Keratinocyte (primary cell): ENCODE measurements around the gene VNN1. TPM values are rescaled to one million over a fixed set of nuclear protein-coding genes. Genes with fewer than 3 reads are reported as not detected.
"Not testable (repeated sequence)": the region's sequence is repeated elsewhere in the genome, so short reads cannot be mapped to it uniquely, and the experiment has no call there.

Source experiments
- DNase-seq: peaks from one replicate; pipeline ENCODE4 v3.0.0-alpha.2; 2011; ENCODE audit warnings: low read depth, missing footprints, low spot score
- FAIRE-seq: peaks from 2 replicates; lab custom pipeline; 2011; peaks lifted over from hg19 to GRCh38; lab: Jason Lieb, UNC
- H2AFZ ChIP-seq: 2 replicates; pipeline ENCODE4 v1.6.0; 2012; ENCODE audit warnings: low read length, control low read depth, inconsistent platforms; ENCODE audit not compliant: control insufficient read depth
- H3K27ac ChIP-seq: 2 replicates; pipeline ENCODE4 v1.5.1; 2011; ENCODE audit warnings: low read length; ENCODE audit not compliant: control insufficient read depth, insufficient read depth
- H3K27me3 ChIP-seq: 3 replicates; pipeline ENCODE4 v1.6.0; 2011; ENCODE audit warnings: low read length; ENCODE audit not compliant: control insufficient read depth, insufficient read depth; ENCODE audit errors: extremely low read depth
- H3K36me3 ChIP-seq, 2 experiments: 2 replicates in 1 of 2; 3 replicates in 1 of 2; pipeline ENCODE4 v1.5.1; 2011; ENCODE audit warnings: low read length in 2 of 2, mild to moderate bottlenecking in 1 of 2; ENCODE audit not compliant: control insufficient read depth in 2 of 2, insufficient read depth in 2 of 2; ENCODE audit errors: extremely low read depth in 1 of 2
- H3K4me1 ChIP-seq: 3 replicates; pipeline ENCODE4 v1.5.1; 2011; ENCODE audit warnings: low read length; ENCODE audit not compliant: control insufficient read depth, insufficient read depth; ENCODE audit errors: extremely low read depth
- H3K4me2 ChIP-seq: 3 replicates; pipeline ENCODE4 v1.6.0; 2011; ENCODE audit warnings: low read depth, low read length; ENCODE audit not compliant: control insufficient read depth, insufficient read depth; ENCODE audit errors: extremely low read depth
- H3K4me3 ChIP-seq, 3 experiments: fragments of 200-600 bp in 1 of 3; sonication (generic) in 1 of 3; 2 replicates in 2 of 3; 3 replicates in 1 of 3; pipeline ENCODE4 v1.5.1; 2011 to 2016; ENCODE audit warnings: low read length in 3 of 3, mild to moderate bottlenecking in 3 of 3, control low read depth in 2 of 3, inconsistent platforms in 1 of 3, low read depth in 1 of 3, mixed read lengths in 1 of 3, mixed run types in 1 of 3, moderate library complexity in 1 of 3; ENCODE audit not compliant: control insufficient read depth in 2 of 3, insufficient read depth in 2 of 3; ENCODE audit errors: extremely low read depth in 1 of 3
- H3K79me2 ChIP-seq: 2 replicates; pipeline ENCODE4 v1.6.0; 2012; ENCODE audit warnings: low read length; ENCODE audit not compliant: control insufficient read depth, insufficient read depth
- H3K9ac ChIP-seq: 3 replicates; pipeline ENCODE4 v1.6.0; 2011; ENCODE audit warnings: low read length; ENCODE audit not compliant: control insufficient read depth, insufficient read depth; ENCODE audit errors: extremely low read depth
- H3K9me1 ChIP-seq: 3 replicates; pipeline ENCODE4 v1.6.0; 2011; ENCODE audit warnings: low read length; ENCODE audit not compliant: control insufficient read depth, insufficient read depth; ENCODE audit errors: extremely low read depth
- H3K9me3 ChIP-seq: 2 replicates; pipeline ENCODE4 v1.5.1; 2012; ENCODE audit warnings: low read depth, low read length; ENCODE audit not compliant: control insufficient read depth
- H4K20me1 ChIP-seq: 3 replicates; pipeline ENCODE4 v1.6.0; 2011; ENCODE audit warnings: low read length; ENCODE audit not compliant: control insufficient read depth, insufficient read depth; ENCODE audit errors: extremely low read depth
- EZH2 ChIP-seq: IDR thresholded peaks from one replicate; pipeline ENCODE4 v1.6.1; 2012; ENCODE audit warnings: inconsistent platforms, mild to moderate bottlenecking, low read length, moderate library complexity
- dilution Hi-C: fragments of 300-500 bp; cut with MboI; formaldehyde crosslinking; loops from one replicate; pipeline ENCODE4 v1.7.0; 2020; ENCODE audit warnings: low sequenced_read_pairs; ENCODE audit not compliant: extremely low pct_ligation_motif_present
- polyA plus RNA-seq, 5 experiments: library from polyadenylated mRNA; depleted of rRNA in 3 of 5; stranded (reverse) in 3 of 5; stranded (forward) in 1 of 5; unstranded in 1 of 5; fragments of >200 nt; gene quantifications; 1 replicate in 1 of 5; 2 replicates in 3 of 5; 3 replicates in 1 of 5; pipeline versions ENCODE4 v1.2.1 to v1.2.3, GENCODE V29; 2011 to 2012; ENCODE audit warnings: missing spikeins in 2 of 5, low read depth in 1 of 5, low replicate concordance in 1 of 5
- TF ChIP-seq, protein P1 (sequence below), 3 experiments: IDR thresholded peaks in 1 of 3; conservative IDR thresholded peaks in 1 of 3; optimal IDR thresholded peaks in 1 of 3; 2 replicates in 2 of 3; 3 replicates in 1 of 3; pipeline versions ENCODE3 to v1.5.1; 2011; ENCODE audit warnings: low read length in 3 of 3, mild to moderate bottlenecking in 3 of 3, moderate library complexity in 2 of 3, control low read depth in 1 of 3, inconsistent platforms in 1 of 3; ENCODE audit not compliant: insufficient read depth in 2 of 3; ENCODE audit errors: extremely low read depth in 1 of 3

VNN1 gene
- polyA plus RNA-seq, 1 donor (not counting 4 experiments of a cell fraction or from before 2014, with no cell fraction given): 3.3 TPM

DNA sequence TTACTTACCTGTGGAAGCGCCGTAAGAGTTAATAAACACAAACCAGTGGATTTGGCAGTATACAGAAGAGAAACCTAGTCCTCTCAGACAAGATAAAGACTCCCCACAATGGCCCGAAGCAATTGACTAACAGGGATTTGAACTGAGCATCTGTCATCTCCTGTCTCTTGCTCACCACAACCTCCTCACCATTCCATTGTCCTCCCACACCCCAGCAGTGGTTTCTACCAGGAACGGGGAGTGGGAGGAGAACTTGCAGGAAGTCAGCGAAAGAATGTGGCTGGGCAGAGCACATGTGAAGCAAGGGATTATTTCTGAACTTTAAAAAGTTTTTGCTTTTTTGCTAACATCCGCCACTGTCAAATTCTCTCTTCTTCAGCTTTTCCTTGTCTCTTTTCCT, 30.3 kb downstream of the VNN1 start:
- Histone ChIP-seq H3K27me3 (no peaks in the 10 kb centered on the region), H3K9ac (peak overlapping the region; percentile 40), H3K9me3 (no peaks in the 10 kb centered on the region), H4K20me1 (no peaks in the 10 kb centered on the region), H3K79me2 (no peaks in the 10 kb centered on the region), H3K36me3 (no peaks in the 10 kb centered on the region), H3K4me3 (no peak overlapping the region), H3K27ac (peak overlapping the region; percentile 67), H3K4me2 (peak overlapping the region; percentile 29), H2AFZ (peak overlapping the region; percentile 60), H3K9me1 (no peaks in the 10 kb centered on the region), H3K4me1 (peaks cover 22% of the 10 kb centered on the region)
- FAIRE-seq (peak; percentile 92), DNase-seq (peak; percentile 81)
- dilution Hi-C loops: no loop called here
- TF ChIP-seq EZH2: no peak
- TF ChIP-seq, protein P1, sequence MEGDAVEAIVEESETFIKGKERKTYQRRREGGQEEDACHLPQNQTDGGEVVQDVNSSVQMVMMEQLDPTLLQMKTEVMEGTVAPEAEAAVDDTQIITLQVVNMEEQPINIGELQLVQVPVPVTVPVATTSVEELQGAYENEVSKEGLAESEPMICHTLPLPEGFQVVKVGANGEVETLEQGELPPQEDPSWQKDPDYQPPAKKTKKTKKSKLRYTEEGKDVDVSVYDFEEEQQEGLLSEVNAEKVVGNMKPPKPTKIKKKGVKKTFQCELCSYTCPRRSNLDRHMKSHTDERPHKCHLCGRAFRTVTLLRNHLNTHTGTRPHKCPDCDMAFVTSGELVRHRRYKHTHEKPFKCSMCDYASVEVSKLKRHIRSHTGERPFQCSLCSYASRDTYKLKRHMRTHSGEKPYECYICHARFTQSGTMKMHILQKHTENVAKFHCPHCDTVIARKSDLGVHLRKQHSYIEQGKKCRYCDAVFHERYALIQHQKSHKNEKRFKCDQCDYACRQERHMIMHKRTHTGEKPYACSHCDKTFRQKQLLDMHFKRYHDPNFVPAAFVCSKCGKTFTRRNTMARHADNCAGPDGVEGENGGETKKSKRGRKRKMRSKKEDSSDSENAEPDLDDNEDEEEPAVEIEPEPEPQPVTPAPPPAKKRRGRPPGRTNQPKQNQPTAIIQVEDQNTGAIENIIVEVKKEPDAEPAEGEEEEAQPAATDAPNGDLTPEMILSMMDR (optimal IDR thresholded peaks at IDR 0.05 in 1 of 3, IDR thresholded peaks at IDR 0.05 in 1 of 3, conservative IDR thresholded peaks at IDR 0.05 in 1 of 3; ENCODE audit: extremely low read depth in 1 of 3, insufficient read depth in 2 of 3, low read length in 3 of 3): no peak

DNA sequence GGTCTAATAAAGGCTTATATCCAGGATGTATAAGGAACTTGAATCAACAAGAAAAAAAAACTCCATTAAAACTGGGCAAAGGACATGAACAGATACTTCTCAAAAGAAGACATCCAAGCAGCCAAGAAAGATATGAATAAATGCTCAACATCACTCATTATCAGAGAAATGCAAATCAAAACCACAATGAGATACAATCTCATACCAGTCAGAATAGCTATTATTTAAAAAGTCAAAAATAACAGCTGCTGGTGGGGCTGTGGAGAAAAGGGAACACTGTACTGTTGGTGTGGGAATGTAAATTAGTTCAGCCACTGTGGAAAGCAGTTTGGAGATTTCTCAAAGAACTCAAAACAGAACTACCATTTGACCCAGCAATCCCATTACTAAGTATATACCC, 34.8 kb downstream of the VNN1 start:
- dilution Hi-C loops, H3K9ac ChIP-seq, H3K9me3 ChIP-seq, H3K4me2 ChIP-seq, H3K27me3 ChIP-seq, H3K9me1 ChIP-seq, H3K27ac ChIP-seq, H3K36me3 ChIP-seq, H2AFZ ChIP-seq, H4K20me1 ChIP-seq, H3K79me2 ChIP-seq, H3K4me3 ChIP-seq, FAIRE-seq, DNase-seq: not testable (repeated sequence)
- peaks cover 12% of the 10 kb centered on the region for H3K4me1 ChIP-seq

DNA sequence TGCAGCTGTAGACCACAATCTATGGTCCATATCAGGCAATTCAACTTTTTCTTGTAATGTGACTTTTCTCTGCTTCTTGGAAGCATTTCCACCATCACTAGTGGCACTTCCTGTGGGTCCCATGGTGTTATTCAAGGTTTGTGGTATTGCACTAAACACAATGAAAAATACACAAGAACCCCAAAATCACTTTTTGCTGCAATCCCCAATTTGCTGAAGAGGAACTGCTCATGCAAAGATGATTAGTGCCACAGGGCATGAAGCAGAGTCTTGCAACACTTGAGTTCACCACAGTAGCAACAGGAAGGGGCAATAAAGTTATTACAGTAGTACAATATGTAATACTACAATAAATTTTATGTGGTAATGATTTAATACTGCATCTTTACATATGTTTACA, 38.1 kb downstream of the VNN1 start:
- TF ChIP-seq EZH2: no peak
- TF ChIP-seq, protein P1 (optimal IDR thresholded peaks at IDR 0.05 in 1 of 3, IDR thresholded peaks at IDR 0.05 in 1 of 3, conservative IDR thresholded peaks at IDR 0.05 in 1 of 3; ENCODE audit: extremely low read depth in 1 of 3, insufficient read depth in 2 of 3, low read length in 3 of 3): no peak
- H2AFZ ChIP-seq: no peak overlapping the region
- H3K36me3 ChIP-seq: no peaks in the 10 kb centered on the region
- no peaks in the 10 kb centered on the region for H3K4me1 ChIP-seq
- no peak overlapping the region for H3K27ac ChIP-seq
- no peak overlapping the region for H3K4me2 ChIP-seq
- no peaks in the 10 kb centered on the region for H3K79me2 ChIP-seq
- dilution Hi-C loops: no loop called here
- H3K9ac ChIP-seq: no peak overlapping the region
- H3K4me3 ChIP-seq: no peak overlapping the region
- no peaks in the 10 kb centered on the region for H4K20me1 ChIP-seq
- no peaks in the 10 kb centered on the region for H3K27me3 ChIP-seq
- no peaks in the 10 kb centered on the region for H3K9me1 ChIP-seq
- no peaks in the 10 kb centered on the region for H3K9me3 ChIP-seq
- no peak for DNase-seq
- no peak for FAIRE-seq
